HG03135 (cell line): Measurements from ENCODE around the gene ZNF559.

ENCODE experiments used
- ATAC-seq: cut with Tn5 transposase; IDR thresholded peaks from one replicate; pipeline ENCODE4 v1.9.1; 2021; ENCODE audit warnings: mild to moderate bottlenecking, moderate library complexity; ENCODE audit not compliant: unreplicated experiment

ZNF559 gene

DNA sequence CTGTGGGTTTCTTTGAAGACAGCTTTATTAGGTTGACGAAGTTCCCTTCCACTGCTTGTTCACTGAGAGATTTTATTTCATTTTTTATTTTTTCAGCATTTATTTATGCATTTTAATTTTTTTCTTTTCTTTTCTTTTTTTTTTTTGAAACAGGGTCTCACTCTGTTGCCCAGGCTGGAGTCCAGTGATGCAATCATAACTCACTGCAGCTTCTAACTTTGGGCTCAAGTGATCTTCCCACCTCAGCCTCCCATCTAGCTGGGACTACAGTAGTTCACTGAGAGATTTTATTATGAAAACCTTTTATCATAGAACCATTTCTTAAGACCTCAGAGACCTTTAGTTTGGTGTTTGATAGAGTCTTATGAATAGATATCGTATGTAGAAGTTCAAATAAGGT is 28.5 kb downstream of the ZNF559 start:
- no peak for ATAC-seq

- no peak for ATAC-seq
Observed at GRCh38 chr19:9353011-9353410, 29.0 kb downstream of the ZNF559 start.

- no peak for ATAC-seq
Observed at GRCh38 chr19:9354651-9355050, 30.7 kb downstream of the ZNF559 start.

GRCh38 chr19:9362905-9363304 is 38.9 kb downstream of the ZNF559 start, which contains the start of gene ZNF177:
ZNF177 (plus strand) TSS chr19:9363013; CDS start chr19:9378312, 15,299 bp downstream.
- ATAC-seq: no peak

- ATAC-seq: no peak
Observed at GRCh38 chr19:9370738-9371619, 47.0 kb downstream of the ZNF559 start.

DNA sequence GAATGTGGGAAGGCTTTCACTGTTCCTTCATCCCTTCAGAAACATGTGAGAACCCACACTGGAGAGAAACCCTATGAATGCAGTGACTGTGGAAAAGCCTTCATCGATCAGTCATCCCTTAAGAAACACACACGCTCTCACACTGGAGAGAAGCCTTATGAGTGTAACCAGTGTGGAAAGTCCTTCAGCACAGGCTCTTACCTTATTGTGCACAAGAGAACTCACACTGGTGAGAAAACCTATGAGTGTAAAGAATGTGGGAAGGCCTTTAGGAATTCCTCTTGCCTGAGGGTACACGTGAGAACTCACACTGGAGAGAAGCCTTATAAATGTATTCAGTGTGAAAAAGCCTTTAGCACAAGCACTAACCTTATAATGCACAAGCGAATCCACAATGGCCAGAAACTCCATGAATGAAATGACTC is 57.4 kb downstream of the ZNF559 start:
- no peak for ATAC-seq
